SHP77 treated with DMSO at 0.1 percent for 48 hours (cell line): ENCODE data around the gene SIK3.

Experiments
- DNase-seq: peaks from one replicate; lab custom pipeline; 2025; lab: John Stamatoyannopoulos, UW

The SIK3 gene

DNA sequence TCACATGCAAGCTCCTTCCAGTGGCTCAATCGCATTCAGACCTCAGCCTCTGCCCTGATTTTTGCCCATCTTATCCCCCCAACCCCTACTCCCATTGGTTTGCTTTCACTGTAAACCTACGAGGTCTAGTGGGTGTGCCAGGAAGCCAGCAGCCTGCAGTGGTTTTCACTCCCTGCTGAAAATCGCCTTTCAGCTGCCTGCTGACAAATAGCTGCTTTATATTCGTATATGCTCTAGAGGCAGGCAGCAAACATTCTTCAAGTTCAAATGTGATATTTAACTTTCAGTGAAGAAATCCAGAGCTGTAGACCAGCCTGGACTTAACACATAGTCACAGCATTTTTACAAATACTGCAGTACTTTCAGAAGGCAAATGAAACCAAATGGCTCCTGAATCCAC is 168.1 kb downstream of the SIK3 start:
- DNase-seq = no peak

DNA sequence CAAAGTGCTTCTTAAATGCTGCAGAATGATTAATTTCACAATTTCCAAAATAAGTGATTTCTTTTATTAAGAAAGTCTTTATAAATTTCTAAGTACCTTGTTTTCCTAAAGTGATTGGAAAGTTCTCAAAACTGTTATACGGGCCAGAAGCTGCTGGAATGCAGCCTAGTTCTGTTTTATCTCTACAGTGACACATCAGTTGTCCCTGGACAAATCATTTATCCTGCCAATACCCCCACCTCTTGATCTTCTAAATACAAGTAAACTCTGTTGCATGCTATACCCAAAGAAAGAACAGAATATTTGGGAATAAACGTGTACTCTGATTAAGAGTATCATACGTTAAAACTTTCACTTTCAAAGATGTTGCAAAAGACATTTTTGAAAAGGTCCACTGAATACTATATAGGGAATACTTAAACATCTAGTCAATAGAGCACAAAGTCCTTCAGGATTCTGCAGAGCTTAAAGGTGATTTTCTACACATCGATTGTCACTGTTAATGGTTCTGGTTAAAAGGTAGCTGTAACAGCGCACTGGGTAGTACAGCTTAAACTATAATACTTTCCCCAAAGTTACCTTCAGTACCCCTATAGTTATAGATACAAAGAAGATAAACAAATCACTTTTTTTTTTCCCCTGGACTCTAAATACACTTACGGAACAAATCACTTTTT is 168.7 kb downstream of the SIK3 start:
- DNase-seq = no peak

DNA sequence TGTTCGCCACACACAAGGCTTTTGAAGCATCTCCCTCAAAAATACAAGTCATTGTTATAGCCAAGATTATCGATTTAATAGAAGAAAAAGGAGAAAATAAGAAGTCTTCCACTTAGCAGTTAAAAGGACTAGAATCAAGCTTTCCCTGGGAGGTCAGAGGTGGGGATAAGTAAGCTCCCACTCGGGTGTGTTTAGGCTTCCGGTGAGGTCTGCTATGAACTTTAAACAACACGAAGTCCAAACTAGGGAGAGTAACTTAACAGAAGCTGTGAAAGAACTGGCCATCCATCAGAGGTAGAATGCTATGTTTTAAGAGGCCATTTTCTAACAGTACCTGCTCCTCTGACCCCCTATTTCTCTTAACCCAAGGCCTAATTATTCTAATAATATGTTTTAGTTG is 169.4 kb downstream of the SIK3 start:
- no peak for DNase-seq

DNA sequence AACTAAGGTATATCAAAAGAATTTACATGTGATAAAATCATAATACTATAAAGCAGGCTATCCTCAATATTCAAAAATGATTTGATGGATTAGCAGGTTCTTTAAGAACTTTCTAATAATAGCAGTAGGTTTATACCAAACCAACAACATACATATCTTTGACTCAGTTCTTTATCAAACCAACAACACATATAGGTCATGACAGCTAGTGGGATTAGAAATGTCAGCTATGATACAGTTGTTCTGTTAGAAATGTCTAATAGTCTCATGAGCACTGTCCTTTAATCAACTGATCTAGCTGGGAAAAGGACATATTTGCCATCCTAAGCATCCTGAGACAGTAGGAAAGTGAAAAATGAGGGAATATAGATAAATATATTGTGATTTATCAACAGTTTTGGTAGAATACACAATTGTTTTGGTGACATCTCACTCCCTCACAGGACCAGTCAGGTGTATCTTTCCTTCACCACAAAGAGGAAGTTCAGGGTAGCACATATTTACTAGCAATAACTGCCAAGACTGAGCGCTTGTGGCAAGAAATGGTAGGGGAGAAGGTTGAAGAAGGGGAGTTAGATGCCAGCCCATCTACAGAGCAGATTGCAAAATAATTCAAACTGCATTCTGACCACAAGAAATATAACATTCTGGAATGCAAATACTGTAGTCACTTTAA is 170.0 kb downstream of the SIK3 start:
- no peak for DNase-seq

DNA sequence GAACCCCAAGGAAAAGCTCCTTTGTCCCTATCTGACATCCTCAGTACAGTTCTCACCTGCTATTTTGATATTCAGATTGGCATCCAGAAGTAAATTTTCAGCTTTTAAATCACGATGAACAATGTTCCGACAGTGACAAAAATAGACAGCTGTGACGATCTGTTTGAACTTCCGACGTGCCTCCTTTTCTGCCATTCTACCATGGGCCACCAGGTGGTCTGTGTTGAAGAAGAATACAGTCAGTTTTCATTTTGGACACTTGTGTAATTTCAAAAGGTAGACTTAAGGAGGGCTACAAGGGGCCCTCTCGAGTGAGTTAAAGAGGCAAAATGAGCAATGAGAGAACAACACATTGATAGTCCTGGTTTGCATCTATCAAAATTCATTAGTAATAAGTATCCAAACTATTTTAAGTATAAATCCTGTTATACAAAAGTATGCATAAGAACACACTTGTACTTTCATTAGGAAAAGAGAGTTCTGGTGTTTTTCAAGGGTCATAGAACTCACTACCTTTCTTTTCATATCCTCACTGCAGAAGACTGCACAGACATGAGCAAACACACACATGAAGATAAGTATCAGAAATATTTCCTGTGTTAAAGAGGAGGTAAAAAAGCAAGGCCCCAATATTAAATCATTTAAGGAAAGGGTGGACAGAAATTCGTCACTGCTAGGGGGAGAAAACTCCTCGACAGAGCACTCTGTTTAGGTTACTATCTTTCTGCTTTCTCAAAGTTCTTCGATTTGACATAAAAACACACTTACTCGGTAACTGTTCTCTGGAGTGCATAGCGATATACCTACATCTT is 170.9 kb downstream of the SIK3 start:
- DNase-seq = no peak

DNA sequence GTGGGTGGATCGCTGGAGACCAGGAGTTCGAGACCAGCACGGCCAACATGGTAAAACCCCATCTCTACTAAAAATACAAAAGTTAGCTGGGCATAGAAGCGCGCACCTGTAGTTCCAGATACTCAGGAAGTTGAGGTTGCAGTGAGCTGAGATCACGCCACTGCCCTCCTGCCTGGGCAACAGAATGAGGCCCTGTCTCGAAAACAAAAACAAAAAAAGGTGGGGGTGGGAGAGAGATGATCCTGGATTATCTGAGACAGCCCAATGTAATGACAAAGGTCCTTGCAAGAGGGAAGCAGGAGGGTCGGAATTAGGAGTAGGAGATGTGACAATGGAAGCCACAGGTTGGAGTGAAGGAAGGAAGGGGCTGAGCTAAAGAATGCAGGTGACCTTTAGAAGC is 173.2 kb downstream of the SIK3 start:
- DNase-seq = no peak

DNA sequence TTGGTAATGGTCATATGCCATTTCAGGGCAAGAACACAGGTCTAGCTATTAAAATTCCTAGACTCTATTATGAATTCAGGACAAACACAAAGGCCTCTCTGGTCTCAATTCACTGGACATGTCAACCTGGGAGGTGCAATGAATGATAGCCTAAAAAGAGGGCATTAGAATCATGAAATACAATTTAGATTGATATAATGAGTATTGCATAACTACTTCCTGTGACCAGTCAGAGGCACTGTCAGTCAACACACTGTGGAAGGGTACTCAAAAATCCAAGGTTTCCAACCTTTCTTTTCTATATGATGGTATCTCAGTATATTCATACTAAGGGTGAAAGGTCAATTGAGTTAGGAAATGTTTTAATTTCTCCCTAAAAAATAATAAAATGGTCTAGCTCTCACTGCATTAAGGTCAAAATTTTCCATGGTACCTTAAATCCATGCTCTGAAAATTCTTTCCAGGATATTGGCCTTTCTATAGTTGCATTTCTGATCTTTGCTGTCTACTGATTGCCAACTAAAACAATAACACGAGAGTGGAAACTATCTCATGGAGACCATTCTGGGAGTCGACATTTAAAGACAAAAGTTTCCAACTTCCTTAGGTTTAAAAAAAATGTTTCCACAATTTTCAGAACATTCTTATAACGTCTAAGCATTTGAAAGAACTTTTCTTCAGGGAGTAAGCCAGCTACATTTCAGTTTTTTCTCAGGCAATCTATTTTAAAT is 179.1 kb downstream of the SIK3 start:
- no peak for DNase-seq

DNA sequence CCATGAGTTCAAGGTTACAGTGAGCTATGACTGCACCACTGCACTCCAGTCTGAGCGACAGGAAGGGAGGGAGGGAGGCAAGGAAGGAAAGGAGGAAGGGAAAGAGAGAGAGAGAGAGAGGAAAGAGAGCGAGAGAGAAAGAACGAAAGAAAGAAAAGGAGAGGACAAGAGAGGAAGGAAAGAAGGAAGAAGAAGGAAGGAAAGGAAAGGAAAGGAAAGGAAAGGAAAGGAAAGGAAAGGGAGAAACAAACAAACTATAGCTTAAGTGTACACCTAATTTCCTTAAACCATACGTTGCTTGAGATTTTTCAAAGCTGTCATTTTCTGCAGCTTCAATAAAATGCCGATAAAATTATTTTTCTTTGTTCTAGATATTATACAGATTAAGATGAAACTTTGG is 180.6 kb downstream of the SIK3 start:
- DNase-seq = no peak

DNA sequence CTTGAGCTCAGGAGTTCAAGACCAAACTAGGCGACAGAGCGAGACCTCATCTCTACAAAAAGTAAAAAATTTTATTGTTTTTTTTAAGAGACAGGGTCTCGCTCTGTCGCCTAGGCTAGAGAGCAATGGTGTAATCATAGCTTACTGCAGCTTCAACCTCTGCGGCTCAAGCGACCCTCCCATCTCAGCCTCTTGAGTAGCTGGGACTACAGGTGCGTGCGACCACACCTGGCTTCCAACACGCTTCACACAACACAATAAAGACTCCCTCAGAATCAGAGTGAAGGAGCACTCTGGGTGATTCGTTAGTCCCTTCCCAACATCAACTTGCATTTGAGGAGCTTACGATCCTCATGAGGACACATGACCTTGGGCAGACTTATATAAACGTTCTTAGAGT is 181.3 kb downstream of the SIK3 start:
- no peak for DNase-seq

DNA sequence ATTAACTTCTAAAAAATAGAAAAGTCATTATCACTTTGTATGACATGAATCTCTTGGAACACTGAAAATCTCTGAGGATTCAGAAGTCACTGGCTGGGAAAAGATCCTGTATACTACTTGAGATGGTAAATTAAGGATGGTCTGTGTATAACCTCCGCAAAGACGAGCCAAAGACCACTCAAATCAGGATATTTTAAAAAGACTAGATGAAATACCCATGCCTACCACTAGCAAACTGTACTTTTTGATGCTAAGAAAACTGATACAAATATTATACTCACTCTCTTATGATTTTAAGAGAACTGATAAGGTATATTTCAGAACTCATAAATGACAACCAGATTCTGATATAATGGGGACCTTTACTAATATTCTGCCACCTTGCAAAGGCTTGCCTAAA is 182.2 kb downstream of the SIK3 start:
- DNase-seq = no peak

DNA sequence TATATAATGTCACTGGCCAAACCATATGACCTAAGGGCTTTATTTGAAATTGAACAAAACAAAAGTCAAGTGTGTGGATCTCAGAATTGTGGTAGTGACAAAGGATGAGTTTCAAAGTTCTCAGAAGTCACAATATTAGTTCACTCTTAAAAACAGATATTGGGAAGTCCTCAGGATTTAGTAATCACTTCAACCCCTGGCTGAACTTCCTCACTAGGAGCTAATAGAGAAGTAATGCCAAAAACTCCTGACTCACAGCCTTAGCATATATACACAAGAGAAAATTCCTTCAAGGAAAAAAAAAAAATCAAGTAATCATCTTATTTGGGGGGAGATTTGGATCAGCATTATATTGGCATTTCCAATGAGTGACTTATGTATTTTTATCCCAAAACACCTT is 185.2 kb downstream of the SIK3 start:
- DNase-seq = no peak

DNA sequence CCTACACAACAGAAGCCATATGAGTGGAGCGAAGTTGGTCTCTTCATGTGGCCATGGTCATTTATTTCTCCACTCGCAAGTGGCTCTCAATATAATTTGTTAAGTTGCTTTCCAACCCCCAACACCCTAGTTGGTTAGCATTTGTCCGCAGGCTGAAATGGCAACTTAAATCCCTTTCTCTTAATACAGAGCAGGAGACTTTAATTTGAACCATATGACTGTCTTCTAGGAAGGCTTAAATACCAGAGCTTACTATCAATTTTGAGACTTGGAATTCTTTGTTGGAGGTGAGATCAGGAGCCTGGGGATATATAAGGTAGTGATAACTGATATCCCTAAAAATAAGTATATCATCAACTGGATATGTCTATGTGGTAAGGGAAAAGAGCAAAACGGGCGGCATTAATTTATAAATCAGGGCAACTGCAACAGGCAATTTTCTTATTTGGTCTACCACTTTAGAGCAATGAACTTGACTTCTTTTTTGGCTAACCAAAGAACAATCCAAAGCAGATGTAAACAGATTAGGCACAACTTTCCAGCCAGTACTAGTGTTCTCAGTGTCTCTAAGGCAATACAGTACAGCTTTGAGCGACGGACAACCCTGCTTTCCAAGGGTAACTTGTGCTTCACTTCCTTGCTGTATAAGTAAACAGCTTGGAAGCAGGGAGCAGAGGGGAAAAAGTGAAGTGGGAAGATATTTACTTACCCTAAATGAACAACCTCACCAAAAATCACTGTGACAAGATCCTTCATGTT is 186.1 kb downstream of the SIK3 start:
- no peak for DNase-seq

DNA sequence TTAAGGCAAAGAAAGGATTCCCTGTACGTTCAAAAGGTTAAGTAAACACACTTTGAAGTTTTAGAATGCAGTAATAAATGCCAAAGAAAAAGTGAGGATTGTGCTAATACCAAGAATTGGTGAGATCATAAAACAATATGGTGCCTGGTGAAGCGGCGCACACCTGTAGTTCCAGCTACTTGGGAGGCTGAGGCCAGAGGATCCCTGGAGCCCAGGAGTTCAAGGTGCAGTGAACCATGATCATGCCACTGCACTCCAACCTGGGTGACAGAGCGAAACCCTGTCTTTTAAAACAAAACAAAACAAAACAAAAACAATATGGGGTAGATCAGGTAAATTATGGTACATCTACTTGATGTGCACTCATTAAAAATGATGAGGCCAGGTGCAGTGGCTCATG is 187.4 kb downstream of the SIK3 start:
- no peak for DNase-seq

DNA sequence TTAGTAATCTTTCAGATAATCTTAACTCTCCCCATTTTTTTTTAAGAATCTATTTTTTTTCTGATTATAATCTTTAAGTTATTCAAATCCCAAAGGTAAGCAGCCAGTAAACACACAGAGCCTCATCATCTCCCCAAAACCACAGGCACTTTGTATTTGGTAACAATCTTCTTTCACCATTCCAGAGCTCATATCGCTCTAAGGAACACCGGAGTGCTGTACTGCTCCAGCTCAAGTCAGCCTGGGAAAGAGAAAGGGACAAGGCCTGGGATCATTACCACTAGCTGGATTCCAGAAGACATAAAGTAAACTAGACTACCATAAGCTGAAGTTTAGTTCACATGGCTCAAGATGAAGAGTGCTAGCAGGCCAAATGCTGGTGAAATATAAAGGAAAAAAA is 187.8 kb downstream of the SIK3 start:
- DNase-seq = no peak

DNA sequence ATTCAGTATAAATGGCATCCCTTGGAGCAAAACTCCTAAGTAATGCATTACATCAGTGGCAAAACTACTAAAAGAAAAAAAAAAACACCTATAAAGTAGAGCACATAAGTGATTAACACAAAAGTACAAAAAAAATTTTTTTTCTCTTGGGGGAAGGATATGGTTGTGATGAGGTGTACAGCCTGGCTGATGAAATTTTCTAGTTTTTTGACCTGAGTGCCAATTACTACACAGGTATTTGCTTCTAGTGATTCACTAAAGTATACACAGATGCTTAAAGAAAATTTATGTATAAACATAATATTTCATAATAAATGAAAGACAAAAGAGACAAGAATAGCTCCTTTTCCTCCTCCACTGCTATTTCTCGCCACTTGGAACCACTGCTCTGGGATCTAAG is 189.0 kb downstream of the SIK3 start:
- DNase-seq = no peak

DNA sequence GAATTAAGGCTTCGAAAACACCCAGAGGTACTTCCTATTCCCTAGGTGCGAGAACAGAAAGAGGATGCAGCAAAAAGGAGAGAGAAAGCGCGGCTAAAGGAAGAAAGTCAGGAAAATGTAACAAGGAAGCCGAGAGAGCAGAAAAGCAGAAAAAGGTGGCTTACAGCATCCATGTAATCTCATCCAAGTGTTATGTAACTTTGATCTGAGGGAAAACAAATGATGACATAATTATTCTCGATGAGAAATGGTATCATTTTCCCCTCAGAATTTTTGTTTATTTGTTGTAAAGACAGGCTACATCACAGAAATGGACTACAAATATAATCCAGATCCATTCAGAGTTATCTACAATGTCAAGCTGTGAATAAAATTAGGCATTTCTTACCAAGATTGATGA is 191.7 kb downstream of the SIK3 start:
- DNase-seq = no peak

DNA sequence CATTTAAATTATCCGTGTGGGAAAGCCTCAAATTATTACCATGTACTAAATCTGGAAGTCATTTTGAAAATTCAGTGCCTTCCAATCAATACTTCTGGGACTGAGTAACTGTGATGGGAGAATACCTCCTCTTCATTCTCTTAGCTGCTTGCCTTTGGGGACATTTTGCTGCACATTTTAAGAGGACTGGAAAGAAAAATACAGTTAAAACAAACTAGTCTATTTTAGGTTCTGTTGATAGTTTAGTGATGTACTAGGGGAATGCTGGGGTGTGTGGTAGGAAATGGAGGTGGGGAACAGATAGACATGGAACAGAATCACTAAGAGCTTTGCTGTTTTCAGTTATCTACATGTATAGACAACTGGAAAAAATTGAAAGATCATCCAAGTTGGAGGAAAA is 195.1 kb downstream of the SIK3 start:
- no peak for DNase-seq

DNA sequence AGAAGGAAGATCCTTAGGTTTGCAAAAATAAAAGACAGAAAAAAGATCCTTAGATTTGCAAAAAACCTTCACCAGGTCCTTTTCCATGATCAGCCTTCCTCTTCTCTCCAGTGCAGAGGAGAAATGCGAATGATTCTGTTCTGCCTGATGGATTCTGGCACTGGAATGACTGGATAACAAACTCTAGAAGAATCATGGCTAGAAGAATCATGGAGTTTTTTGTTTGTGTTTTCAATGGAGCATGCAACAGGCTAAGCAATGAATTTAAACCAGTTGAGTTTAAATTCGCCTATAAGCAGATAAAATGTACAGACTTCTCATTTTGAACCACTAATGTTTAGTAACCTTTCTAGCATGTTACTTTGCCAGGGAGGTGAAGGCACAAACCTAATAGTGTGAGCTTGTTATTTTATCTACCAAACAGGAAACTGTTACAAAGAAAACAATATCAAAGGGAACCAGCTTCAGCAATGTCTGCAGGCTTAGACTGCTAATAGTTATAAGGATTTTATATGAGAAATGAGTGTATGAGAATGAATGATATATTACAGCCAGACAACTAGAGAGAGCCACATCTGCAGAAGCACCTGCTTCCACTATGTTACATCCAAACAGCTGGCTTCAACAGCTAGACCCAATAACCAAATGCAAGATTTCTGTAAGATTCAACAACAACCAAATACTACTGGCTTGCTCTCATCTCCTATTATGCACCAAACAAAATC is 196.1 kb downstream of the SIK3 start:
- no peak for DNase-seq

DNA sequence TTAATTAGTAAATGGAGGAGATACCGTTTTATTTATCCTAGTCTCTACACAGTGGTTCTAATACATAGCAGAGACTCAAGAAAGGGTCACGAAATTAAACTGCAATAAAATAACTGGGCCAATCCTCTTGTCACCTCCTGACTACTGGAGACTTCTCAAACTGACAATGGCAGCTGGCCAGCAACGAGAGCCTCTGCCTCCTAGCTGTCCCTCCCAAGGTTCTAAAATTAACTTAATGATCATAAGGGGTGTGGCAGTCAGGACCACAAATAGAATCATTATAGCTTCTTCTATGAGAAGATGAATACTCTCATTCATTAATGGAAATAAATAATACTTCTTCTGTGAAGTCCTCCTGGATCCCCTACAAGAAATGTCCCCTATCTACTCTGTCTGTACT is 197.0 kb downstream of the SIK3 start:
- no peak for DNase-seq

DNA sequence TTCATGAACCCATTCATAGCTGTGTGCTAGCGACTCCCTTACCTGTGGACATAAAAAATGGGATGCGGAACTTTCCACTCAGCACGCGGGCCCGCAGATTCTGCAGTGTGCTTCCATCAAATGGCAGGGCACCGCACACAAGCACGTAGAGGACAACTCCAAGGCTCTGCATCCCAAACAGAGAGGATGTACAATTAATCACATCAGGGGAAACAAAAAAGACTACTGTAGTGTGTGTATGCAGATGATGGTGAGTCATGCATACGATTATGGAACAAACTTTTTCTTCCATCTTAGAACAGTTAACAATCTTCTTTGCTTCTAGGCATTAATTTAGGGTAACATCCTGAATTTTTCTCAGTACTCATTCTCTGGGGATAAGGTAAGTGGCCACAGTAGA is 202.0 kb downstream of the SIK3 start:
- no peak for DNase-seq

DNA sequence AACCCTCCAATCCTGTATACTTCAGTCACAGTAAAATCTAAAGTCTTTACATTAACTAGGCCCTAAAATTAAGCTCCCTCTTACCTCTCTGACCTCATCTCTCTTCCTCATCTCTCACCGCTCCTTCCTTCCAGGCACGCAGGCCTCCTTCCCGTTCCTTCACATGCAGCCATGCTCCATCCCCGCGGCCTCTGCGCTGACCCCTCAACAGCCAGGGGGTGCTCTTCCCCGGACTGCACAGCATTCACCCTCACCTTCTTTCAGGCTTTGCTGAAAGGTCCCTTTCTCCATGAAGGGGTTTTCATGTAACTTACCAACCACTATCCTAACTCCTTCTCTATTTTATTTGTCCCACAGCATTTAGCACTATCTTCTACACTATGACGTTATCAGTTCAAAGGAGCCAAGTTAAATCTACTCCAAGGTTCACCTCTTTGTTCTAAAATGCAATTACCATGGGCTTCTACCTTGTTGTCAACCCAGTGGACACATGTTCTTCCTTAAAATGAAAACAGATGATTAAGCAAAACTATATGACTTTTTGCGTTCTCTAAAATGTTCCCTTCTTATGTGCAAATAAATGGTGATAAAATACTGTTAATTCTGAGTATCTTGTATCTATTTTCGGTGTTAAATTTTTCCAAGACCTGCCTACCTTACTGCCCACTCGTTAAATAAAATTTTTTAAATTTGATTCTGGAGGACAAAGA is 203.0 kb downstream of the SIK3 start:
- DNase-seq = no peak
